Calu3 (cell line): ENCODE results near the gene RPN2. TPM values are rescaled to one million over a fixed set of nuclear protein-coding genes. Genes with fewer than 3 reads are reported as not detected.

ENCODE experiments used
- BruUV-seq: library from RNA; stranded (reverse); fragments of 400-500 nt; replicated peaks from 2 replicates; lab custom pipeline; 2021; lab: Mats Ljungman, UMichigan
- CTCF ChIA-PET: fragments of 300-600 bp; sonication (Branson Sonifier 250); formaldehyde crosslinking; loops from one replicate; lab custom pipeline; 2022; ENCODE audit warnings: antibody characterized with exemption; lab: Charles Lee
- DNase-seq: peaks from one replicate; pipeline ENCODE4 v3.0.0; 2022
- H3K27ac Mint-ChIP-seq: one replicate; pipeline ENCODE4 v1.8.0; 2022; ENCODE audit warnings: mixed read lengths; ENCODE audit not compliant: unreplicated experiment
- H3K27me3 Mint-ChIP-seq: one replicate; pipeline ENCODE4 v1.8.0; 2022; ENCODE audit warnings: mixed read lengths; ENCODE audit not compliant: unreplicated experiment
- H3K36me3 Mint-ChIP-seq: one replicate; pipeline ENCODE4 v1.8.0; 2022; ENCODE audit warnings: mild to moderate bottlenecking, moderate library complexity, mixed read lengths; ENCODE audit not compliant: insufficient read depth, unreplicated experiment
- H3K4me1 Mint-ChIP-seq: one replicate; pipeline ENCODE4 v1.8.0; 2022; ENCODE audit warnings: mild to moderate bottlenecking, low read depth, mixed read lengths; ENCODE audit not compliant: unreplicated experiment
- H3K4me3 Mint-ChIP-seq: one replicate; pipeline ENCODE4 v1.8.0; 2022; ENCODE audit warnings: mild to moderate bottlenecking, low read depth, moderate library complexity, mixed read lengths; ENCODE audit not compliant: unreplicated experiment
- H3K9me3 Mint-ChIP-seq: one replicate; pipeline ENCODE4 v1.8.0; 2022; ENCODE audit warnings: low read depth, mixed read lengths; ENCODE audit not compliant: unreplicated experiment
- CTCF ChIP-seq: fragments of 200-600 bp; IDR thresholded peaks from one replicate; pipeline ENCODE4 v1.8.0; 2022; ENCODE audit warnings: antibody characterized with exemption; ENCODE audit not compliant: unreplicated experiment
- intact Hi-C: fragments of 100-400 bp; cut with micrococcal nuclease; formaldehyde crosslinking; loops from one replicate; pipeline ENCODE4 v1.10.0; 2022; ENCODE audit not compliant: unreplicated experiment
- total RNA-seq: library from RNA; stranded (reverse); gene quantifications from 2 replicates; pipeline ENCODE4 v1.2.3, GENCODE V29; 2022

RPN2 gene
- total RNA-seq, 1 experiment from 2014 or later = 522 TPM

DNA sequence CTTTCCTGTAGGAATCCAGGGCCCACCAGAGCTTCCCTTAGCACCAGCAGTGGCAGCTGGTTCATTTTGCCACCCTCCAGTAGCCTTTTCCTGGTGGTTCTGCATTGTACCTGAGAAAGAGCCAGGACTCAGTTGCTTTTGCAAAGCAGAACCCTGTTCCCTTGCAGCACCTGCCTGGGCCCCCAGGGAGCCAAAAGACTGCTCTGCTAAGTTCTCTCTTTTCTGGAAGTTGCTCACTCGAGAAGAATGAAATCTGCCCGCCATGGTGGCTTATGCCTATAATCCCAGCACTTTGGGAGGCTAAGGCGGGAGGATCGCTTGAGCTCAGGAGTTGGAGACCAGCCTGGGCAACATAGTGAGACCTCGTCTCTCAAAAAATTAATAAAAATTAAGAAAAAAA, 58.5 kb downstream of the RPN2 start:
- H3K4me1 Mint-ChIP-seq = no peaks in the 10 kb centered on the region
- no peak overlapping the region for H3K4me3 Mint-ChIP-seq
- TF ChIP-seq CTCF = no peak
- no peaks in the 10 kb centered on the region for H3K9me3 Mint-ChIP-seq
- CTCF ChIA-PET = no interaction called here
- H3K36me3 Mint-ChIP-seq = peaks cover 84% of the 10 kb centered on the region
- BruUV-seq = no TSS peak
- intact Hi-C loops = no loop called here
- no peak for DNase-seq
- no peak overlapping the region for H3K27ac Mint-ChIP-seq
- no peaks in the 10 kb centered on the region for H3K27me3 Mint-ChIP-seq

GRCh38 chr20:37238426-37238825, 59.3 kb downstream of the RPN2 start:
- no peak overlapping the region for H3K4me3 Mint-ChIP-seq
- CTCF ChIA-PET = no interaction called here
- H3K4me1 Mint-ChIP-seq = no peaks in the 10 kb centered on the region
- no TSS peak for BruUV-seq
- intact Hi-C loops = no loop called here
- peaks cover 84% of the 10 kb centered on the region for H3K36me3 Mint-ChIP-seq
- H3K27ac Mint-ChIP-seq = no peak overlapping the region
- no peaks in the 10 kb centered on the region for H3K9me3 Mint-ChIP-seq
- DNase-seq = no peak
- no peaks in the 10 kb centered on the region for H3K27me3 Mint-ChIP-seq
- no peak for TF ChIP-seq CTCF

GRCh38 chr20:37238935-37239451, 59.9 kb downstream of the RPN2 start:
- intact Hi-C loops = no loop called here
- Mint-ChIP-seq H3K27ac (no peak overlapping the region), H3K36me3 (peaks cover 86% of the 10 kb centered on the region), H3K4me3 (no peak overlapping the region), H3K27me3 (no peaks in the 10 kb centered on the region), H3K9me3 (no peaks in the 10 kb centered on the region), H3K4me1 (no peaks in the 10 kb centered on the region)
- CTCF ChIA-PET = no interaction called here
- no peak for TF ChIP-seq CTCF
- BruUV-seq = no TSS peak
- no peak for DNase-seq

- Mint-ChIP-seq H3K9me3 (no peaks in the 10 kb centered on the region), H3K27ac (peak overlapping the region; percentile 38), H3K36me3 (peaks cover 74% of the 10 kb centered on the region), H3K4me1 (no peaks in the 10 kb centered on the region), H3K27me3 (no peaks in the 10 kb centered on the region), H3K4me3 (no peak overlapping the region)
- DNase-seq = no peak
- CTCF ChIA-PET = no interaction called here
- intact Hi-C loops = no loop called here
- no TSS peak for BruUV-seq
- TF ChIP-seq CTCF = no peak
These were observed 61.4 kb downstream of the RPN2 start for GRCh38 chr20:37240337-37241067.
